RWPE1 (cell line): Measurements from ENCODE around the gene FIGLA.

Experiments used
- CTCF ChIA-PET: fragments of 350-600 bp; sonication (Branson Sonifier 250); formaldehyde crosslinking; extraction: SDS; loops from one replicate; lab custom pipeline; 2021; lab: Yijun Ruan, JAX
- POLR2A ChIA-PET: fragments of 400-600 bp; formaldehyde crosslinking; extraction: SDS; loops from one replicate; lab custom pipeline; 2020; ENCODE audit warnings: antibody characterized with exemption; ENCODE audit not compliant: low non-redundant PET; lab: Yijun Ruan, JAX
- DNase-seq: peaks from one replicate; pipeline ENCODE4 v3.0.0; 2012; ENCODE audit warnings: low spot score
- H3K27ac ChIP-seq: fragments of 450-650 bp; 2 replicates; pipeline ENCODE4 v1.5.1; 2017
- CTCF ChIP-seq: fragments of 450-650 bp; conservative IDR thresholded peaks from 2 replicates; pipeline ENCODE4 v1.5.1; 2017; ENCODE audit warnings: low read depth, mild to moderate bottlenecking

FIGLA gene

GRCh38 chr2:70827388-70827787 is 36.9 kb upstream of the FIGLA start:
- DNase-seq: no peak
- ChIA-PET POLR2A (no interaction called here), CTCF (no interaction called here)
- no peak for TF ChIP-seq CTCF
- H3K27ac ChIP-seq: no peak overlapping the region

- H3K27ac ChIP-seq: no peak overlapping the region
- POLR2A ChIA-PET: no interaction called here
- no peak for TF ChIP-seq CTCF
- CTCF ChIA-PET: no interaction called here
- DNase-seq: no peak
These were observed 36.4 kb upstream of the FIGLA start for GRCh38 chr2:70826696-70827350.

GRCh38 chr2:70823249-70823648 is 32.8 kb upstream of the FIGLA start:
- no peak for DNase-seq
- no peak overlapping the region for H3K27ac ChIP-seq
- ChIA-PET POLR2A (no interaction called here), CTCF (no interaction called here)
- no peak for TF ChIP-seq CTCF

GRCh38 chr2:70822843-70823242 is 32.4 kb upstream of the FIGLA start:
- CTCF ChIA-PET: no interaction called here

GRCh38 chr2:70820499-70820898 is 30.1 kb upstream of the FIGLA start, which contains the start of gene CLEC4F:
Gene CLEC4F (minus strand): TSS chr2:70820599. CDS start chr2:70820523, 76 bp downstream.
- ChIA-PET POLR2A (no interaction called here), CTCF (interaction anchor here (0.5 kb wide), 1 partner anchor 11 kb away, joined by 3 read pairs; no protein-coding TSS in a partner anchor)
- TF ChIP-seq CTCF: no peak
- no peak for DNase-seq
- H3K27ac ChIP-seq: no peak within 1 kb of the TSS

More at GRCh38 chr2:70822843-70823242, 32.4 kb upstream of the FIGLA start:
- no peak overlapping the region for H3K27ac ChIP-seq
- POLR2A ChIA-PET: no interaction called here
- TF ChIP-seq CTCF: no peak
- DNase-seq: no peak

GRCh38 chr2:70817284-70817954 is 27.0 kb upstream of the FIGLA start:
- DNase-seq: no peak
- ChIA-PET POLR2A (no interaction called here), CTCF (no interaction called here)
- no peak for TF ChIP-seq CTCF
- no peak overlapping the region for H3K27ac ChIP-seq
